GM19043 (cell line): ENCODE measurements around the gene WDR88.
"Not testable (repeated sequence)": the region's sequence is repeated elsewhere in the genome, so short reads cannot be mapped to it uniquely, and the experiment has no call there.

Source experiments
- ATAC-seq: cut with Tn5 transposase; IDR thresholded peaks from one replicate; pipeline ENCODE4 v1.9.1; 2021; ENCODE audit warnings: low read depth; ENCODE audit not compliant: unreplicated experiment

Gene WDR88

GRCh38 chr19:33167438-33167837 is 35.5 kb downstream of the WDR88 start:
- no peak for ATAC-seq

DNA sequence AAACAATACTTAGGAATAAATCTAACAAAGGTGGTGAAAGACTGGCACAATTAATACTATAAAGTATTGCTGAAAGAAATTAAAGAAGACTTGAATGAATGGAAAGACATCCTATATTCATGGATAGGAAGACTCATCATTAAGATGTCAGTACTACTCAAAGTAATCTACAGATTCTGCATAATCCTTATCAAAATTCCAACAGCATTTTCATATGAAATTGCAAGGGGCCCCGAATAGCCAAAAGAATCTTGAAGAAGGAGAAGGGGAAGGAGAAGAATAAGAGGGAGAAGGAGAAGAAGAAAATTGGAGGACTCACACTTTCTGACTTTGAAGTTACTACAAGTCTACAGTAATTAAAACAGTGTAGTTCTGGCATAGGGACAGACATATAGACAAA is 36.6 kb downstream of the WDR88 start:
- no peak for ATAC-seq

DNA sequence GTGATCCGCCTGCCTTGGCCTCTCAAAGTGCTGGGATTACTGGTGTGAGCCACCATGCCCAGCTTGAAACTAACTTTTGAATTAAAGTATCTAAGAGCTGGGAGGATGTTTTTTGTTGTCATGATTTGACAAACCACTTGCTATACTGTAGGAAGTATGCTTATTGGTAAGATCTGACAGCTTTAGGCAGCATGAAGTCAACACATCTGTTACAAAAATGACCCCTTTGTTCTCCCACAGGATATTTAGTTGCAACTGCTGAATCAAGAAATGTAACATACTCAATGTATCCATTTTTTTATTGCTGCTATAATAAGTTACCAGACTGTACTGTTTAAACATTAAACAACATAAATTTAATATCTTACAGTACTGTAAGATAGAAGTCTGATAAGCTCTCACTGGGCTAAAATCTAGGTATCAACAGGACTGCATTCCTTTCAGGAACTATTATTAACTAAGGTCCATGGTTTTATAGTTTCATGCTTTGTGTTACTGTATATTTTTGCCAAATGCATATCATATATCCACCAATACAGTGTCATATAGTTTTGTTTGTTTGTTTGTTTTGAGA is 39.4 kb downstream of the WDR88 start:
- ATAC-seq, result no peak

- ATAC-seq, result no peak
Measured at GRCh38 chr19:33171916-33172359, 40.0 kb downstream of the WDR88 start.

GRCh38 chr19:33174186-33174585 is 42.3 kb downstream of the WDR88 start:
- no peak for ATAC-seq

DNA sequence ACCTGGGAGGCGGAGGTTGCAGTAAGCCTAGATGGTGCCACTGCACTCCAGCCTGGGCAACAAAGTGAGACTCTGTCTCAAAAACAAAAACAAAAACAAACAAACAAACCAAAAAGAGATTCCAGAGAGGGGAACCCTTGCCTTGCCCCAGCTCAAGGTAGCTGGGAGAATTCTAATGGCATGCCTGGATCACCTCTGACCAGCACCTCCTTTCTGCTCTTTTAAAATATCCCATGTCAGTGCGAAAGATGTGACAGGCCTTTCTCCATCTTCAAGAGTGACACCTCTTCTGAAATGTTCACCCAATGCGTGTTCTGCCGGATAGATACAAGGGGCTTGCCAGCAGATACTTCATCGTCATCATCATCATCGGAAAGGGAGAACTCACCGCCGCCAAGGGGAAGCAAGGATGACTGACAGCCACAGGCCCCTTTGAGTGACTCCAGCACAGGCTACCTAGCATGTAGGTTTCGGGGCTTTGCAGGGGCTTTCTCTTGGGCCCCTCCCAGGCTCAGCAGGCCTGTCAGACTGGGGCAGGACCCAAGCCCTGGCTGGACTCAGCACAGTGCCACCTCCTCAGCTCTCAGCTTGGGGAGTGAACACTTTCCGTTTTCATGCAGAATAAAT is 43.4 kb downstream of the WDR88 start:
- ATAC-seq, result no peak

DNA sequence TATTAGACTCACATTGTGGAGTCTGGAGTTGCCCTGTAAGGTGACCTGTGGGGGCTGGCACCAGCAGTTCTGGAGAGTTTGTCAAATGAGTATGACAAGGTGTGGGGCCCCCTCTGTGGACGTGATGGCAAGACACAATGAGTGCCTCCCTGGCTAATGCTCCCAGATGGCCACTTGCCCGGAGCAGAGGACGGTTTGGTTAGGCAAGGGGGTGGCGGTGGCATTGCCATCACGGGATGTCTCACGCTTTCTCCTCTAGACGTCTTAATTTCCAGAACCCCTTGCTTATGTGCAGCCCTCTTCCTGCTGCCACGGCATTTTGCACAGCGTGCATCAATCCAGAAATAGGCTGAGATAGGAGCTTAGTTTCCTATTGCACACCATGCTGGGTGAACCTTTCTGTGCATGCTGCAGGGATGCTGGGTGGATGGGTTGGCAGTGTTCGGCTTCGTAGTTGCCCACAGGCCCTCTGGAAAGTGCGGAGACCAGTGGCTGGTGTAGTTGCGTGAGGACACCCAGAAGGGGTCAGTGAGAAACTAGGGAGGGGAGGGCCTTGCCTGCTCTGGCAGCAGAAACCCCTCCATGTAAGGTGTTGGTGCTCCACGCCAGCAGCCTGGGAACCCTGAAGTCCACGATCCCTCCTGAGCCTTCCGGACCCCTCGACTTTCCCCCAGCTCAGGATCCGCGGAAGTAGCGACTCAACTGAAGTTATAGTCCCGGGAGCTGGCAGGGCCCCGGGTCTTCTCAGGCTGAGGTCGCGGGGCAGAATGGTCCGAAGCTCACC is 44.2 kb downstream of the WDR88 start:
- ATAC-seq, result no peak

DNA sequence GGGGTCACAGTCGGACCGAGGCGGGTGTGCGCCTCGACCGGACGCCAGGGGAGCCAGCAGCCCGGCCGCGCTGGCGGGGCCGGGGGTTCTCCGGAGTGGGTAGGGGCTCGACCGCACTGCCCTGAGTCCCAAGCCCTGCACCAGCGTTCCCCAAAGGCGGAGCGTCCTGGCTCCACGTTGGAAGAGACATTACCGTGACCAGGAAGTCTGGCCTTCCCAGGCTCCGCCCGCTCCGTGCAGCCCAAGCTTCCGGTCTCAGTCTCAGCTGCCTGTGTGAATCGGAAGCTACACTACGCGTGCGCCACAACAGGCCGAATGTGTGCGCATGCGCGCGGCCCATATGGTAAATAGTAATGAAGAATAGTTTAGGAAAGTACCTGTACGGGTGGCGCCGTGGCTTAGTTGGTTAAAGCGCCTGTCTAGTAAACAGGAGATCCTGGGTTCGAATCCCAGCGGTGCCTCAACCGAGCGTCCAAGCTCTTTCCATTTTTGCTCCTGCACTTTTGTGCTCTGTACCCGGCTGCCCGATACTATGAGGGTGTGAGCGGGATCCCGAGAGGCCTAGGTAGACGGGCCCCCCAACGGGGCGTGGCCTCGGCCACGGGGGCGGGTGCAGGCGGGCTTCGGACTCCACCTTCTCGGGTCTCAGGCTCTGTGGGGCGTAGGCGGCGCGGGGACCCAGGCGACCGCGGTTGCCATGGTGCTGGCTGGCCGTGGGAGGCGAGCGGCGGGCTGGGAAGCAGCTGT is 44.9 kb downstream of the WDR88 start:
- ATAC-seq, result peak; percentile 75

GRCh38 chr19:33177417-33177979 is 45.6 kb downstream of the WDR88 start:
- peak; percentile 14 for ATAC-seq

GRCh38 chr19:33186431-33187182 is 54.7 kb downstream of the WDR88 start:
- ATAC-seq, result no peak

DNA sequence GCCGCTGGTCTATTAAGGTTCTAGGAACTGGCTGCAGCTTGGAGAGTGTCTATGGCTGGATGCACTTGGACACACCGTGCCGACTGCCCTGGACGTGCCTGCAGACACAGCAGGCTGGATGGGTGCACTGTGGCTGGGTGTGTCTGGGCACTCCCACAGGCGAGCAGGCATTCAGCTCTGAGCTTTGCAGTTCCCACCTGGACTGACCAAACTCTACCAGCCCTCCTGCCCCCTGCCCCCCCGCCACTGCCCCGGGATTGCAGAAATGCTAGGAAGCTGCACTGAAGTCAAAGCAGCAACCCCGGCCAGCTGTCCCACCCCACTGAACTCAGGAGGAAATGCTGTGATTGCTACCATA is 55.2 kb downstream of the WDR88 start:
- ATAC-seq, result no peak

GRCh38 chr19:33189453-33189852 is 57.5 kb downstream of the WDR88 start:
- no peak for ATAC-seq

- not testable (repeated sequence) for ATAC-seq
Measured at GRCh38 chr19:33191092-33191491, 59.2 kb downstream of the WDR88 start.

DNA sequence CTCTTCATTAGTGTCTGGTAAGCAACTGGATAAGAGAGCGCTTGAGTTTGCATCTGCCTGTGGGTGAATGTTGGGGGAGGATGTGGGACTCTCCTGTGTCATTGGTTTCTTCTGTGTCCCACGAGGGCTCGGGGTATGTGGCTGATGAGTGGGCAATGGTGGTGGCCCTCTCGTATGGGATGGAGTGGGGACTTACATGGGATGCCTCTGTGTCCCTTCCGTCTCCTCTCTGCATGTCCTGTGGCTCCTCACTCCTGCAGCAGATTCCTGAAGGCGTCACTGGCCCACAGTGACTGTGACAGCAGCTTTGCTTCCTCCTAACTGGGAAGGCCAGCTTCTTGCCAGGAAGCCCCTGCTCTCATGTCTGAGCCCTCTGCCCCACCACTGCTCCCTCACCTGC is 59.6 kb downstream of the WDR88 start:
- ATAC-seq, result no peak

GRCh38 chr19:33192010-33192409 is 60.1 kb downstream of the WDR88 start:
- no peak for ATAC-seq

DNA sequence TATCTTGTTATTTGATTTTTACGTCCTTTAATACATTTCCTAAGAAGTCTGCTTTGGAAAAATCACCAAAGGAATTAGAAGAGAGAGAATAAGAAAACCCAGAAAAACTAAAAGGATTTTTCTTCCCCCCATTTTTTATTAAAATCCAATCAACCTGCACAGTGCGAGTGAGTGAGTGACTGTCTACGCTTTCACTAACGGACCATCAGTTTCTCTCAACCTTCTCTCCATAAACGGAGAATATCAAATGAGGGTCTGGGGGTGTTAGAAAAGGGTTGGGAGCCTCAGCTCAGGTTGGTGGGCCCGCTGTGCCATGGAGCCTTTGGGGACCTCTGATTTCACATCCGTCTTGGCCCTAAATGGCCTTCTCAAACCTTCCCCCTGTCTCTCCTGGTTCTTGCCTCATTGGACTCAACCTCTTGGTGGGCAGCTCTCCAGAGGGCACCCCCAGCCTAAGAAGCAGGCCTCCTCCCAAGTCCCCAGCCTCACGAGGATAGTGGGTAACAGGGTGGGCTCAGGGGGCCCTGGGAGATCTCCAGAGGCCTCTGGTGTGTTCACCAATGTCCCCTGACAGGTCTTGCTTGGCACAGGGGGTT is 61.5 kb downstream of the WDR88 start:
- ATAC-seq, result no peak

GRCh38 chr19:33193865-33194362 is 62.0 kb downstream of the WDR88 start, which contains the start of gene LRP3:
TSS of gene LRP3 (plus strand) at chr19:33194330. CDS start at chr19:33194786, 456 bp downstream.
- ATAC-seq, result no peak

DNA sequence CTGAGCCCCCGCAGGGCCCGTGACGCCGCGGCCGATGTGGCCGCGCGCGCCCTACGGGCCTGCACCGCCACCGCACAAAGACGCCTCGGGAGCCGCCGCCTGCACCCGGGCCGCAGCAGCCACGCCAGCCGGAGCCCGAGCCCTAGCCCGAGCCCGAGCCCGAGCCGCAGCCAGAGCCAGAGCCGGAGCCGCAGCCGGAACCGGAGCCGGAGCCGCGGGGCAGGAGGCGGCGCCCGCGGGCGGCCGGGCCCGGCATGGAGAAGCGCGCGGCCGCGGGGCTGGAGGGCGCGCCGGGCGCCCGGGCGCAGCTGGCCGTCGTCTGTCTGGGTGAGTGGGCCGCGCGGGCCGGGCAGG is 62.6 kb downstream of the WDR88 start:
- ATAC-seq, result no peak

GRCh38 chr19:33194886-33195644 is 63.2 kb downstream of the WDR88 start:
- no peak for ATAC-seq
